A673 (cell line): ENCODE data around the gene PPP4R2.

Source experiments
- EZH2 ChIP-seq: fragments of 200-600 bp; sonication (generic); IDR thresholded peaks from 2 replicates; pipeline ENCODE4 v1.6.1; 2017; ENCODE audit warnings: borderline replicate concordance, low read depth, mild to moderate bottlenecking, mixed read lengths, antibody characterized with exemption, low read length; ENCODE audit not compliant: poor library complexity, severe bottlenecking
- TF ChIP-seq, protein P1 (sequence below): fragments of 300-800, 200-600 bp; sonication (generic); conservative IDR thresholded peaks from 2 replicates; pipeline ENCODE4 v1.5.1; 2017; ENCODE audit warnings: low read depth, mild to moderate bottlenecking, antibody characterized with exemption, low read length, moderate library complexity, mixed read lengths

DNA sequence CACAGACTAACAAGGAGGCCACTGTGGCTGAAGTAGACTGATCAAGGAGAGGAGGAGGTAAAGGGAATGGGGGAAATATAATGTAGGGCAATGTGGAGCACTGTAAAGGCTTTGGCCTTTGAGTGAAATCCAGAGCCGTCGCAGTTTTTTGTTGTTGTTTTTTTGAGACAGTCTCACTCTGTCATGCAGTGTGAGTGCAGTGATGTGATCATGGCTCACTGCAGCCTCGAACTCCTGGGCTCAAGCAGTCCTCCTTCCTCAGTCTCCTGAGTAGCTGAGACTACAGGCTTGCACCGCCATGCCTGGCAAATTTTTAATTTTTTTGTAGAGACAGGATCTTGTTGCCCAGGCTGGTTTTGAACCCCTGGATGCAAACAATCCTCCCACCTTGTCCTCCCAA lies 32.2 kb downstream of the PPP4R2 start:
- TF ChIP-seq, protein P1, sequence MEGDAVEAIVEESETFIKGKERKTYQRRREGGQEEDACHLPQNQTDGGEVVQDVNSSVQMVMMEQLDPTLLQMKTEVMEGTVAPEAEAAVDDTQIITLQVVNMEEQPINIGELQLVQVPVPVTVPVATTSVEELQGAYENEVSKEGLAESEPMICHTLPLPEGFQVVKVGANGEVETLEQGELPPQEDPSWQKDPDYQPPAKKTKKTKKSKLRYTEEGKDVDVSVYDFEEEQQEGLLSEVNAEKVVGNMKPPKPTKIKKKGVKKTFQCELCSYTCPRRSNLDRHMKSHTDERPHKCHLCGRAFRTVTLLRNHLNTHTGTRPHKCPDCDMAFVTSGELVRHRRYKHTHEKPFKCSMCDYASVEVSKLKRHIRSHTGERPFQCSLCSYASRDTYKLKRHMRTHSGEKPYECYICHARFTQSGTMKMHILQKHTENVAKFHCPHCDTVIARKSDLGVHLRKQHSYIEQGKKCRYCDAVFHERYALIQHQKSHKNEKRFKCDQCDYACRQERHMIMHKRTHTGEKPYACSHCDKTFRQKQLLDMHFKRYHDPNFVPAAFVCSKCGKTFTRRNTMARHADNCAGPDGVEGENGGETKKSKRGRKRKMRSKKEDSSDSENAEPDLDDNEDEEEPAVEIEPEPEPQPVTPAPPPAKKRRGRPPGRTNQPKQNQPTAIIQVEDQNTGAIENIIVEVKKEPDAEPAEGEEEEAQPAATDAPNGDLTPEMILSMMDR = no peak
- no peak for TF ChIP-seq EZH2
